Neuronal stem cell (in vitro differentiated cells): Measurements from ENCODE around the gene PHF21A.
A peak's percentile ranks its signal among the peaks of the same experiment; 100 is the strongest.
"Not testable (repeated sequence)": the region's sequence is repeated elsewhere in the genome, so short reads cannot be mapped to it uniquely, and the experiment has no call there.

Source experiments
- DNase-seq: peaks from one replicate; pipeline ENCODE4 v3.0.0-alpha.2; 2013; ENCODE audit warnings: low spot score
- H2AFZ ChIP-seq: one replicate; pipeline ENCODE4 v1.6.1; 2013; ENCODE audit warnings: mild to moderate bottlenecking, low read length, inconsistent platforms
- H2AK5ac ChIP-seq: 2 replicates; pipeline ENCODE4 v1.6.1; 2013; ENCODE audit warnings: low read depth, mild to moderate bottlenecking, inconsistent platforms, low read length, moderate library complexity, mixed read lengths
- H2BK120ac ChIP-seq: 2 replicates; pipeline ENCODE4 v1.6.1; 2013; ENCODE audit warnings: low read depth, mild to moderate bottlenecking, inconsistent platforms, low read length, moderate library complexity, mixed read lengths
- H2BK12ac ChIP-seq: one replicate; pipeline ENCODE4 v1.6.1; 2013; ENCODE audit warnings: low read length, inconsistent platforms
- H2BK15ac ChIP-seq: 2 replicates; pipeline ENCODE4 v1.6.1; 2013; ENCODE audit warnings: mild to moderate bottlenecking, low read length, inconsistent platforms, mixed read lengths
- H2BK5ac ChIP-seq: one replicate; pipeline ENCODE4 v1.6.1; 2013; ENCODE audit warnings: inconsistent platforms, mild to moderate bottlenecking, low read length, moderate library complexity
- H3K14ac ChIP-seq: one replicate; pipeline ENCODE4 v1.6.1; 2013; ENCODE audit warnings: low read length, inconsistent platforms
- H3K18ac ChIP-seq: 2 replicates; pipeline ENCODE4 v1.6.1; 2013; ENCODE audit warnings: low read length, inconsistent platforms
- H3K23ac ChIP-seq: 2 replicates; pipeline ENCODE4 v1.6.1; 2013; ENCODE audit warnings: low read depth, mild to moderate bottlenecking, mixed read lengths, low read length, inconsistent platforms; ENCODE audit not compliant: poor library complexity
- H3K27ac ChIP-seq: replicated peaks from 3 replicates; pipeline ENCODE4 v1.5.1; 2013; ENCODE audit warnings: low read length, inconsistent platforms
- H3K27me3 ChIP-seq, 3 experiments: 2 replicates each; pipeline ENCODE4 v1.6.1; 2013; ENCODE audit warnings: low read length in 3 of 3, mild to moderate bottlenecking in 2 of 3, inconsistent platforms in 1 of 3, low read depth in 1 of 3, mixed read lengths in 1 of 3, moderate library complexity in 1 of 3; ENCODE audit not compliant: control insufficient read depth in 3 of 3, insufficient read depth in 3 of 3
- H3K36me3 ChIP-seq, 2 donors: replicated peaks in 1 of 2; 2 replicates each; pipeline ENCODE4 v1.6.1; 2013; ENCODE audit warnings: low read length in 2 of 2; ENCODE audit not compliant: control insufficient read depth in 2 of 2, insufficient read depth in 2 of 2
- H3K4ac ChIP-seq: 2 replicates; pipeline ENCODE4 v1.6.1; 2013; ENCODE audit warnings: inconsistent platforms, mild to moderate bottlenecking, low read length, moderate library complexity
- H3K4me1 ChIP-seq, 2 donors: 1 replicate in 1 of 2; 2 replicates in 1 of 2; pipeline ENCODE4 v1.6.1; 2013; ENCODE audit warnings: low read length in 2 of 2, low read depth in 1 of 2; ENCODE audit not compliant: control insufficient read depth in 2 of 2, insufficient read depth in 1 of 2
- H3K4me2 ChIP-seq: one replicate; pipeline ENCODE4 v1.6.1; 2013; ENCODE audit warnings: mild to moderate bottlenecking, low read length, inconsistent platforms; ENCODE audit not compliant: insufficient read depth, poor library complexity, severe bottlenecking
- H3K4me3 ChIP-seq, 2 donors: 2 replicates each; pipeline ENCODE4 v1.5.1; 2013; ENCODE audit warnings: low read length in 2 of 2, mild to moderate bottlenecking in 2 of 2, inconsistent platforms in 1 of 2, moderate library complexity in 1 of 2
- H3K79me1 ChIP-seq: one replicate; pipeline ENCODE4 v1.6.1; 2013; ENCODE audit warnings: low read depth, mild to moderate bottlenecking, inconsistent platforms, low read length, moderate library complexity
- H3K9ac ChIP-seq: one replicate; pipeline ENCODE4 v1.6.1; 2013; ENCODE audit warnings: mild to moderate bottlenecking, low read depth, low read length, inconsistent platforms; ENCODE audit not compliant: poor library complexity
- H3K9me3 ChIP-seq, 2 donors: replicated peaks in 1 of 2; 2 replicates each; pipeline versions ENCODE3 to v1.6.1; 2013; ENCODE audit warnings: low read length in 2 of 2, mild to moderate bottlenecking in 2 of 2, inconsistent platforms in 1 of 2, low read depth in 1 of 2, mixed read lengths in 1 of 2, moderate library complexity in 1 of 2; ENCODE audit not compliant: control insufficient read depth in 2 of 2, insufficient read depth in 1 of 2
- H4K8ac ChIP-seq: one replicate; pipeline ENCODE4 v1.6.1; 2013; ENCODE audit warnings: low read depth, mild to moderate bottlenecking, inconsistent platforms, low read length, moderate library complexity
- H4K91ac ChIP-seq: one replicate; pipeline ENCODE4 v1.6.1; 2013; ENCODE audit warnings: low read length, low read depth, mild to moderate bottlenecking, inconsistent platforms; ENCODE audit not compliant: poor library complexity
- whole genome bisulfite sequencing, 2 donors: extraction: QIAGEN DNeasy Blood & Tissue Kit; methylation state at CpG; one replicate each; pipeline ENCODE4 v1.1.7; 2013; ENCODE audit warnings: missing lambda C conversion rate in 2 of 2, mixed read lengths in 1 of 2; ENCODE audit not compliant: insufficient read length in 2 of 2, insufficient replicate concordance in 1 of 2; ENCODE audit errors: extremely low coverage in 2 of 2; 5-methylcytosine and 5-hydroxymethylcytosine counted together

Gene PHF21A

GRCh38 chr11:46118702-46119351 is 2.4 kb downstream of the PHF21A start:
- no peak overlapping the region for H3K14ac ChIP-seq
- no peaks in the 10 kb centered on the region for H3K79me1 ChIP-seq
- H4K8ac ChIP-seq, result no peak overlapping the region
- no peak overlapping the region for H2BK12ac ChIP-seq
- no peak overlapping the region for H3K18ac ChIP-seq
- H4K91ac ChIP-seq, result no peak overlapping the region
- no peak overlapping the region for H3K4ac ChIP-seq
- no peak overlapping the region for H2BK15ac ChIP-seq
- H3K9ac ChIP-seq, result no peak overlapping the region
- no peak overlapping the region for H2AK5ac ChIP-seq
- no peaks in the 10 kb centered on the region for H3K27me3 ChIP-seq
- peak overlapping the region in 1 of 2 donors; percentile 62 for H3K4me3 ChIP-seq
- WGBS, 2 donors, result 100% methylated on average over 1 of the region's 6 CpGs; no CpG with 5 or more reads in 1 of the 2 donors
- no peak overlapping the region for H3K27ac ChIP-seq
- no peak overlapping the region for H2BK5ac ChIP-seq
- H3K4me2 ChIP-seq, result peak overlapping the region; percentile 54
- H2BK120ac ChIP-seq, result no peak overlapping the region
- H3K23ac ChIP-seq, result no peak overlapping the region
- peaks cover 1 to 16% of the 10 kb centered on the region in 2 donors for H3K4me1 ChIP-seq
- no peak for DNase-seq
- peak overlapping the region; percentile 82 for H2AFZ ChIP-seq
- H3K9me3 ChIP-seq, result no peaks in the 10 kb centered on the region
- no peaks in the 10 kb centered on the region for H3K36me3 ChIP-seq

- H2AFZ ChIP-seq, result no peak overlapping the region
- H3K79me1 ChIP-seq, result no peaks in the 10 kb centered on the region
- H3K4ac ChIP-seq, result no peak overlapping the region
- no peaks in the 10 kb centered on the region for H3K36me3 ChIP-seq
- H3K4me1 ChIP-seq, result peaks cover 0 to 13% of the 10 kb centered on the region in 2 donors
- H3K4me3 ChIP-seq, result no peak overlapping the region
- no peak overlapping the region for H2BK5ac ChIP-seq
- H2BK15ac ChIP-seq, result no peak overlapping the region
- no peak overlapping the region for H3K27ac ChIP-seq
- no peak overlapping the region for H3K4me2 ChIP-seq
- H3K23ac ChIP-seq, result no peak overlapping the region
- no peaks in the 10 kb centered on the region for H3K27me3 ChIP-seq
- H3K9ac ChIP-seq, result no peak overlapping the region
- H2AK5ac ChIP-seq, result no peak overlapping the region
- no peak overlapping the region for H2BK12ac ChIP-seq
- H4K91ac ChIP-seq, result no peak overlapping the region
- H3K18ac ChIP-seq, result no peak overlapping the region
- DNase-seq, result no peak
- H2BK120ac ChIP-seq, result no peak overlapping the region
- H3K9me3 ChIP-seq, result no peaks in the 10 kb centered on the region
- no peak overlapping the region for H3K14ac ChIP-seq
- H4K8ac ChIP-seq, result no peak overlapping the region
Observed at GRCh38 chr11:46117842-46118241, 3.4 kb downstream of the PHF21A start.

DNA sequence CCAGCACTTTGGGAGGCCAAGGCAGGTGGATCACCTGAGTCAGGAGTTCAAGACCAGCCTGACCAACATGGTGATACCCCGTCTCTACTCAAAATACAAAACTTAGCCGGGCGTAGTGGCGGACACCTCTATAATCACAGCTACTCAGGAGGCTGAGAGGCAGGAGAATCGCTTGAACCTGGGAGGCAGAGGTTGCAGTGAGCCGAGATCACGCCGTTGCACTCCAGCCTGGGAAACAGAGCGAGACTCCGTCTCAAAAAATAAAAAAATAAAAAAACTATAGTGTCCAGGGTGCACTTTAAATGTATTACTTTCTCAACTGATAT is 4.6 kb downstream of the PHF21A start:
- not testable (repeated sequence) for H2BK12ac ChIP-seq, H3K4me3 ChIP-seq, H3K36me3 ChIP-seq, H2AFZ ChIP-seq, H3K27ac ChIP-seq, H4K8ac ChIP-seq, H3K9me3 ChIP-seq, H3K23ac ChIP-seq, H2BK120ac ChIP-seq, H3K14ac ChIP-seq, DNase-seq, H2BK15ac ChIP-seq, H3K79me1 ChIP-seq, H3K9ac ChIP-seq, H3K18ac ChIP-seq, H3K4me2 ChIP-seq, H2BK5ac ChIP-seq, H3K4ac ChIP-seq, H3K27me3 ChIP-seq, H4K91ac ChIP-seq, H2AK5ac ChIP-seq
- peaks cover 0 to 13% of the 10 kb centered on the region in 2 donors for H3K4me1 ChIP-seq
- WGBS, 2 donors, result no CpG with 5 or more reads among the region's 10 CpGs

DNA sequence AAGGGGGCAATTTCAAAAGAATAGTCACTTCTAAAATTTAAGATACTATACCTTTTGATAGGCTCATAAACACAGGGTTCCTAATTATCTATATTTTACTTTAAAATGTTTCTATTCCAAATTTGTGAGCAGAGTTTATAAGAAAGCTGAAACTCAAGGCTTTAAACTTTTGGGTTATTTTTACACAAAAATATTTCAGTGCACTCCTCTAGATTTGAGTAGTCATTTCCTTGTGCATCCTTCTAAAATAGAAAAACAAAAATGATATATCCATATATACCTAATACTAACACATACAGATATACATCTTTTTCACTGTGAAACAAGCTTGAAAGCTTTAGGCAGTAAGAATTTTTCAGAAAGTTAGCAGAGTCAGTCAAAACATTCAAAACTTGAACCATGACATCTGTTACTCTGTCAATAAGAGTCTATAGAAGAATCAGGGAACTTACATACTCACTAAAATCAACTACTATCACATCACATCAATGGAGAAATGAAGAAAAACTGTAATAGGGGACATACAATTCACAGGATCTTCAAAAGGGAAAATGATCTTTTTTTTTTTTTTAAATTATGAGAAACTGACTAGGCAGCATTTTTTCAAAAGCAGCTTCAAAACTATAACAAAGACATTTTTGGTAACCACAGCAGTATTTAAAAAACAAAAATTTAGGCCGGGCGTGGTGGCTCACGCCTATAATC is 5.1 kb downstream of the PHF21A start:
- Histone ChIP-seq H3K36me3 (no peaks in the 10 kb centered on the region), H3K4ac (no peak overlapping the region), H3K9me3 (no peaks in the 10 kb centered on the region), H3K27me3 (no peaks in the 10 kb centered on the region), H3K4me3 (no peak overlapping the region), H3K23ac (no peak overlapping the region), H2BK5ac (no peak overlapping the region), H2AFZ (no peak overlapping the region), H3K79me1 (no peaks in the 10 kb centered on the region), H2BK12ac (no peak overlapping the region), H3K4me1 (peaks cover 0 to 13% of the 10 kb centered on the region in 2 donors), H4K8ac (no peak overlapping the region), H2AK5ac (no peak overlapping the region), H3K27ac (no peak overlapping the region), H3K4me2 (no peak overlapping the region), H3K9ac (no peak overlapping the region), H3K18ac (no peak overlapping the region), H2BK120ac (no peak overlapping the region), H4K91ac (no peak overlapping the region), H3K14ac (no peak overlapping the region), H2BK15ac (no peak overlapping the region)
- no peak for DNase-seq
- WGBS, 2 donors, result no CpG with 5 or more reads among the region's 3 CpGs
